ENCODE results near the gene GEMIN7.
A peak's percentile ranks its signal among the peaks of the same experiment; 100 is the strongest.

Gene GEMIN7

DNA sequence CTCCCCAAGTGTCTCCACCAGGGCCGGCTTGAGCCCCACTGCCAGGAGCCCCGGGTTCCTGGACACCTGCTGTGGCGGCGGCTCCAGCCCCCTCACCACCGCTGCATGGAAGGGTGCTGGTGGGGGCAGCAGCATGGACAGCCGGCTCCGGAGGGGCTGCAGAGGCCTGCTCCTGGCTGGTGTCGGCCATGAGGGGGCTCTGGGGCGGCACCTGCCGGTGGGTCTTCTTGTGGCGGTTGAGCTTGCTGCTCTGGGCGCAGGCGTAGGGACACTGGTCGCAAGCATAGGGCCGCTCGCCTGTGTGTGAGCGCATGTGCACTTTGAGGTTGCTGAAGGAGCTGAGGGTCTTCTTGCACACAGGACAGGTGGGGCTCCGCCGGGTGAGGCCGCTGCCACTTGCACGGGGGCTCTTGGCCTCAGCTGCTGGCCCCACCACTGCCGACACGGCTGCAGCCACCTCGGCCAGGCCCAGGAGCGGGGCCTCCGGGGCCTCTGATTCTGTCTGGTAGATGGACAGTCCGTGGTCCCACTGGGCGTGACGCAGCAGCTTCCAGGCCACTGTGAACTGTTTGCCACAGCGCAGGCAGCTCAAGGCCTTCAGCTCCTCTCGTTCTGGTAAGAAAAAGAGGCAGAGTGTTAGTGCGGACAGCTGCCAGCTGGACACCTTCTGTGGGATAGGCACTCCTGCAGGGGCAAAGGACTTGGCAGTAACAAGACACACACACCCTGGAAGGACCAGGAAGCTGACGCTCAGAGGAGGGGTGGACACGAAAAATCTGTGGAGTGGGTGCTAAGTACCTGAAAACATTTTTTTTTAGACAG lies 6.9 kb upstream of the GEMIN7 start:
- POLR2A ChIA-PET: interaction anchor here (0.5 to 1.1 kb wide), 2 partner anchors 21 to 162 kb away, joined by 4 to 5 read pairs; partner anchors contain the start of gene PPP1R37
- no peak for DNase-seq (ENCODE audit: low read depth, low spot score)
- H3K4me3 ChIP-seq (ENCODE audit: low read depth, low read length): no peak overlapping the region
- TF ChIP-seq, protein P1, sequence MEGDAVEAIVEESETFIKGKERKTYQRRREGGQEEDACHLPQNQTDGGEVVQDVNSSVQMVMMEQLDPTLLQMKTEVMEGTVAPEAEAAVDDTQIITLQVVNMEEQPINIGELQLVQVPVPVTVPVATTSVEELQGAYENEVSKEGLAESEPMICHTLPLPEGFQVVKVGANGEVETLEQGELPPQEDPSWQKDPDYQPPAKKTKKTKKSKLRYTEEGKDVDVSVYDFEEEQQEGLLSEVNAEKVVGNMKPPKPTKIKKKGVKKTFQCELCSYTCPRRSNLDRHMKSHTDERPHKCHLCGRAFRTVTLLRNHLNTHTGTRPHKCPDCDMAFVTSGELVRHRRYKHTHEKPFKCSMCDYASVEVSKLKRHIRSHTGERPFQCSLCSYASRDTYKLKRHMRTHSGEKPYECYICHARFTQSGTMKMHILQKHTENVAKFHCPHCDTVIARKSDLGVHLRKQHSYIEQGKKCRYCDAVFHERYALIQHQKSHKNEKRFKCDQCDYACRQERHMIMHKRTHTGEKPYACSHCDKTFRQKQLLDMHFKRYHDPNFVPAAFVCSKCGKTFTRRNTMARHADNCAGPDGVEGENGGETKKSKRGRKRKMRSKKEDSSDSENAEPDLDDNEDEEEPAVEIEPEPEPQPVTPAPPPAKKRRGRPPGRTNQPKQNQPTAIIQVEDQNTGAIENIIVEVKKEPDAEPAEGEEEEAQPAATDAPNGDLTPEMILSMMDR (IDR thresholded peaks at IDR 0.05; ENCODE audit: insufficient read depth, low read length, missing control alignments): no peak
- CTCF ChIA-PET: interaction anchor here (1.1 to 2.3 kb wide), 3 partner anchors 12 to 29 kb away, joined by 3 to 12 read pairs (median 4); no protein-coding TSS in a partner anchor

GRCh38 chr19:45074744-45075300 lies 4.2 kb upstream of the GEMIN7 start:
- ChIA-PET POLR2A (no interaction called here), CTCF (interaction anchor here (0.8 to 1.6 kb wide), 4 partner anchors 13 to 17 kb away, joined by 3 to 6 read pairs (median 3); no protein-coding TSS in a partner anchor)
- H3K4me3 ChIP-seq (ENCODE audit: low read depth, low read length): no peak overlapping the region
- no peak for DNase-seq (ENCODE audit: low read depth, low spot score)
- TF ChIP-seq, protein P1 (IDR thresholded peaks at IDR 0.05; ENCODE audit: insufficient read depth, low read length, missing control alignments): no peak

DNA sequence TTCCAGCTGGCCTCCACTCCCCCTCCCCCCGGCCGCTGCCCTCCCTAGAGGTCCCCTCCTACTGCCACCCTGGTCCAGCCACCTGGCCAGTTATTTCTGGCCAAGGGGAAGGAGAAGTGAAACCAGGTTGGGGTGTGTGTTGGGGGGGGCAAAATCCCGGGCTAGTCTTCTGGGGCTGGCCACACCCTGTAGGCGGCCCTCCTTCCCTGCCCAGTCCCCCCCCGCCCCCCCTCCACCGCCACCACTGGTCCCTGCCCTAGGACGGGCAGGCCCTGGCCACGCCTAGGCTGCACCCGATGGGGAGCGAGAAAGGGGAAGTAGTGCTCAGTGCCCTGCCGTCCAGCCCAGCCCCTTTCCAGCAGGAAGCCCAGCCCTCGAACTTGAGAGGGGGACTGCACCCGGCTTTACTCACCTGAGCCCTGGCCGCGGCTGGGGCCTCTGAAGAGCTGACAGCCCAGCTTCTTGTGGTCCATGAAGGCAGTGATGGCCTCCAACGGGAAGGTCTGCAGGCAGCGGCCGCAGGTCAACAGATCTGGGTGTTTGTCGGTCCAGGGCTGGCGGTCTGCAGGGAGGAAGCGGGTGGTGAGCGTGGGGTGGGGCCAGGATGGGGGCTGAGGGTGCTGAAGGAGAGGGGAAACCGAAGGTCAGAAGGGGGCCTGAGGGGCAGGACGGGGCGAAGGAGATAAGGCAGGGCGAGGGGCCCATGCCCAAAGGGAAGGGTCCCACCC lies 3.6 kb upstream of the GEMIN7 start:
- ChIA-PET POLR2A (no interaction called here), CTCF (interaction anchor here (1.2 to 1.6 kb wide), 3 partner anchors 14 to 18 kb away, joined by 3 to 6 read pairs (median 3); no protein-coding TSS in a partner anchor)
- H3K4me3 ChIP-seq (ENCODE audit: low read depth, low read length): peak overlapping the region; percentile 49
- no peak for DNase-seq (ENCODE audit: low read depth, low spot score)
- TF ChIP-seq, protein P1 (IDR thresholded peaks at IDR 0.05; ENCODE audit: insufficient read depth, low read length, missing control alignments): no peak

DNA sequence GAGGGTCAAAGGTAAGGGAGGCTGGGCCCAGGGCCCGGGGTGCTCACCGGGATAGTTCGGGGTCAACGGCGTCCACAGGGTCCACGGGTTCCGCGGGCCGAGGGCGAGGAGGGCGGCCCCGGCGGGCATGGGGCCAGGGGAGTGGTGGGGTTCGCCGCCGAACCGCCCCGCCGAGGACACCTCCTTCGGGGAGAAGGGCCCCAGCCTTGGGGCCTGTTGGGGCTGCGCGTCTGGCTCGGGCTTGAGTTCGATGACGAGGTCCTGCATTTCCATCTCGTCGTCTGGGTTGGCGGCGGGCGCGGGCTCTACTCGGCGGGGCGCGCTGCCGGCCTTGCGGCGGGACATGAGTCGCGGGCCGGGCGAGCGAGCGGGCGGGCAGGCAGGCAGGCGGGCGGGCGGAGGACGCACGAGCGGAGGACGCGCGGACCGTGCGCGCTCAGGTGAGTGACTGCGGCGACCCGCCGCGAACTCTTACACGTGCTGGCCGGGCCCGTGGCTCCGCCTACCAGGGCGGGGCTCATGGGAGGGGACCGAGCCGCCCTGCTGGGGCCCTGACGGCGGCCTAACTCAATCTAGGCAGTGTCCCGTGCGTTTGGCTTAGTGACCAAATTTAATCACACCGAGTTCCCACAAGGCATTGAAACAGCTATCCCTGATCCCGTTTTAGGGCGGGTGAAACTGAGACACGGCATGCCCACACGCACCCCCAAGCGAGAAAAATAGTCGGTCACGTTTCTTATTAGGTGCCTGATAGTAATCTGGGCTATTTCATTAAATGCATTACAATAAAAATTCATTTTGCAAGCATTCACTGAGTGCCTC lies 2.8 kb upstream of the GEMIN7 start, which contains the start of gene ZNF296:
Gene ZNF296, minus strand, starts transcription at position 450 of the 822 bp plus-strand sequence. Its CDS starts 105 bp downstream, at position 345.
- peak within 1 kb of the TSS; percentile 49 for H3K4me3 ChIP-seq (ENCODE audit: low read depth, low read length)
- CTCF ChIA-PET: interaction anchor here (1.3 to 1.6 kb wide), 2 partner anchors 14 to 16 kb away, joined by 3 read pairs; partner anchors contain the start of gene PPP1R37
- TF ChIP-seq, protein P1 (IDR thresholded peaks at IDR 0.05; ENCODE audit: insufficient read depth, low read length, missing control alignments): no peak
- POLR2A ChIA-PET: no interaction called here
- no peak for DNase-seq (ENCODE audit: low read depth, low spot score)

- POLR2A ChIA-PET: no interaction called here
- CTCF ChIA-PET: interaction anchor here (0.6 to 1.3 kb wide), 3 partner anchors 16 to 88 kb away, joined by 3 read pairs; partner anchors contain the start of gene PPP1R37
- H3K4me3 ChIP-seq (ENCODE audit: low read depth, low read length): no peak overlapping the region
- TF ChIP-seq, protein P1 (IDR thresholded peaks at IDR 0.05; ENCODE audit: insufficient read depth, low read length, missing control alignments): no peak
- DNase-seq (ENCODE audit: low read depth, low spot score): no peak
Observed at GRCh38 chr19:45076851-45077730, 2.0 kb upstream of the GEMIN7 start.
